PC-3 (cell line): ENCODE results near the gene TRIM10. TPM values are rescaled to one million over a fixed set of nuclear protein-coding genes. Genes with fewer than 3 reads are reported as not detected.

Experiments
- ATAC-seq: fragments of 200-7000 bp; cut with Tn5 transposase; 2 replicates; pipeline ENCODE4 v1.9.1; 2020; ENCODE audit warnings: mild to moderate bottlenecking, moderate library complexity
- BruUV-seq: library from RNA; stranded (reverse); fragments of 400-500 nt; replicated peaks from 2 replicates; lab custom pipeline; 2021; lab: Mats Ljungman, UMichigan
- CTCF ChIA-PET: fragments of 300-600 bp; sonication (Branson Sonifier 250); formaldehyde crosslinking; loops from one replicate; lab custom pipeline; 2022; ENCODE audit warnings: antibody characterized with exemption; lab: Charles Lee
- POLR2A ChIA-PET: fragments of 300-600 bp; sonication (Branson Sonifier 250); formaldehyde crosslinking; loops from one replicate; lab custom pipeline; 2022; ENCODE audit warnings: antibody characterized with exemption; ENCODE audit not compliant: unreplicated experiment; lab: Charles Lee
- DNase-seq: peaks from one replicate; pipeline ENCODE4 v3.0.0-alpha.2; 2015
- H2AFZ ChIP-seq: fragments of 300-600 bp; sonication (generic); 2 replicates; pipeline ENCODE4 v1.6.0; 2016; ENCODE audit warnings: antibody characterized with exemption, low read length
- H3F3A ChIP-seq: fragments of 300-600 bp; sonication (generic); one replicate; pipeline ENCODE4 v1.6.0; 2017; ENCODE audit warnings: antibody characterized with exemption, low read length, control low read depth, mild to moderate bottlenecking; ENCODE audit not compliant: unreplicated experiment
- H3K27ac ChIP-seq: fragments of 300-600 bp; sonication (generic); 2 replicates; pipeline ENCODE4 v1.5.1; 2016; ENCODE audit warnings: mild to moderate bottlenecking, low read length
- H3K27me3 ChIP-seq: fragments of 300-600 bp; sonication (generic); 2 replicates; pipeline ENCODE4 v1.6.1; 2016; ENCODE audit warnings: low read length, mixed read lengths
- H3K36me3 ChIP-seq: fragments of 300-600 bp; sonication (generic); 2 replicates; pipeline ENCODE4 v1.6.1; 2016; ENCODE audit warnings: low read depth, mixed run types, low read length, mixed read lengths
- H3K4me1 ChIP-seq: fragments of 300-600 bp; sonication (generic); 2 replicates; pipeline ENCODE4 v1.5.1; 2016; ENCODE audit warnings: low read length; ENCODE audit not compliant: insufficient read depth
- H3K4me2 ChIP-seq: fragments of 300-600 bp; sonication (generic); 2 replicates; pipeline ENCODE4 v1.6.0; 2016; ENCODE audit warnings: low read length
- H3K4me3 ChIP-seq: fragments of 300-600 bp; sonication (generic); 2 replicates; pipeline ENCODE4 v1.5.1; 2016; ENCODE audit warnings: mild to moderate bottlenecking, low read length, mixed read lengths
- H3K79me2 ChIP-seq: fragments of 300-600 bp; sonication (generic); 2 replicates; pipeline ENCODE4 v1.6.1; 2017; ENCODE audit warnings: low read length, mixed read lengths
- H3K9ac ChIP-seq: fragments of 300-600 bp; sonication (generic); 2 replicates; pipeline ENCODE4 v1.6.0; 2016; ENCODE audit warnings: mild to moderate bottlenecking, low read length
- H3K9me2 ChIP-seq: fragments of 300-600 bp; sonication (generic); replicated peaks from 2 replicates; pipeline ENCODE4 v1.6.1; 2016; ENCODE audit warnings: mixed run types, low read length, mixed read lengths
- H3K9me3 ChIP-seq: fragments of 300-600 bp; sonication (generic); 2 replicates; pipeline ENCODE4 v1.6.1; 2016; ENCODE audit warnings: low read length, mixed read lengths
- H4K20me1 ChIP-seq: fragments of 300-600 bp; sonication (generic); 2 replicates; pipeline ENCODE4 v1.6.1; 2016; ENCODE audit warnings: low read length, mixed read lengths
- CTCF ChIP-seq: fragments of 300-600 bp; sonication (generic); conservative IDR thresholded peaks from 2 replicates; pipeline ENCODE4 v1.5.1; 2017; ENCODE audit warnings: antibody characterized with exemption, low read depth, mild to moderate bottlenecking, low read length
- EZH2 ChIP-seq: fragments of 300-600 bp; sonication (generic); IDR thresholded peaks from one replicate; pipeline ENCODE4 v1.6.1; 2017; ENCODE audit warnings: antibody characterized with exemption, mild to moderate bottlenecking, low read length; ENCODE audit not compliant: unreplicated experiment
- EZH2phosphoT487 ChIP-seq: fragments of 300-600 bp; sonication (generic); IDR thresholded peaks from 2 replicates; pipeline ENCODE4 v1.6.1; 2018; ENCODE audit warnings: mild to moderate bottlenecking, antibody characterized with exemption, low read length, borderline replicate concordance
- intact Hi-C: fragments of 100-400 bp; cut with micrococcal nuclease; formaldehyde crosslinking; loops from 2 replicates; pipeline ENCODE4 v1.9.0; 2023
- total RNA-seq: library from RNA; depleted of rRNA; stranded (reverse); fragments of >200 nt; gene quantifications from 2 replicates; pipeline ENCODE4 v1.2.3, GENCODE V29; 2014

The TRIM10 gene
- total RNA-seq, 1 experiment from 2014 or later: not detected

- Histone ChIP-seq H3K4me1 (no peaks in the 10 kb centered on the region), H3K9me3 (no peaks in the 10 kb centered on the region), H3F3A (no peaks in the 10 kb centered on the region), H3K9ac (no peak overlapping the region), H4K20me1 (no peaks in the 10 kb centered on the region), H2AFZ (no peak overlapping the region), H3K36me3 (peaks cover 49% of the 10 kb centered on the region), H3K4me2 (no peak overlapping the region), H3K27ac (no peak overlapping the region), H3K79me2 (no peaks in the 10 kb centered on the region), H3K4me3 (no peak overlapping the region), H3K9me2 (no peaks in the 10 kb centered on the region), H3K27me3 (no peaks in the 10 kb centered on the region)
- no peak for DNase-seq
- intact Hi-C loops: no loop called here
- ATAC-seq: no peak
- no peak for TF ChIP-seq EZH2phosphoT487
- no peak for TF ChIP-seq EZH2
- TF ChIP-seq CTCF: no peak
- BruUV-seq: no TSS peak
- ChIA-PET POLR2A (no interaction called here), CTCF (no interaction called here)
Observed at GRCh38 chr6:30194797-30195690, 34.0 kb upstream of the TRIM10 start.

DNA sequence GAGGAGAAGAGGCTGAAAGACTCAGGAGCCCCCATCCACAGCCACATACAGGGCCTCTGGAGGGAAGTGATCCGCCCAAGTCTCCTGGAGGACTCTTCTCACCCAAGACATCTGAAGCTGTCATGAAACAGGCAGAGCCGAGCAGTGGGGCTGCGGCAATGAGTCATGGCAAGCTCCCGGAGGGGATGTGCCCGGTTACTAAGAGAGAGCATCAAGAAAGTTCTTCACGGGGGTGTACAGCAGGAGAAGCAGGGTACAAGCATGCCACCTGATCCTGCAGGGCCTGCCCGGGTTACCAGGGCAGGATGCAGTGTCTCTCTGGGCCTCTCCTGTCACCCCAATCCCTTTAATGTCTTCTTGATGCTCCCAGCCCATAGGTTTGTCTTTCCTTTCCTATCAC lies 31.1 kb upstream of the TRIM10 start:
- intact Hi-C loops: no loop called here
- Histone ChIP-seq H3K79me2 (no peaks in the 10 kb centered on the region), H3K4me2 (no peak overlapping the region), H3K9ac (no peak overlapping the region), H3K4me1 (no peaks in the 10 kb centered on the region), H3K36me3 (peaks cover 47% of the 10 kb centered on the region), H3K4me3 (no peak overlapping the region), H2AFZ (no peak overlapping the region), H4K20me1 (no peaks in the 10 kb centered on the region), H3K9me2 (no peaks in the 10 kb centered on the region), H3K27ac (no peak overlapping the region), H3F3A (no peaks in the 10 kb centered on the region), H3K9me3 (no peaks in the 10 kb centered on the region), H3K27me3 (no peaks in the 10 kb centered on the region)
- no peak for TF ChIP-seq EZH2
- TF ChIP-seq EZH2phosphoT487: no peak
- no peak for TF ChIP-seq CTCF
- BruUV-seq: no TSS peak
- CTCF ChIA-PET: no interaction called here
- DNase-seq: no peak
- POLR2A ChIA-PET: no interaction called here
- no peak for ATAC-seq

- no peak overlapping the region for H3K4me2 ChIP-seq
- H3K4me3 ChIP-seq: no peak overlapping the region
- H3K9me2 ChIP-seq: no peaks in the 10 kb centered on the region
- no peak overlapping the region for H2AFZ ChIP-seq
- no peaks in the 10 kb centered on the region for H3F3A ChIP-seq
- H4K20me1 ChIP-seq: no peaks in the 10 kb centered on the region
- no peak for ATAC-seq
- H3K9me3 ChIP-seq: no peaks in the 10 kb centered on the region
- TF ChIP-seq CTCF (no peak), EZH2phosphoT487 (no peak), EZH2 (no peak)
- no peaks in the 10 kb centered on the region for H3K79me2 ChIP-seq
- POLR2A ChIA-PET: no interaction called here
- peaks cover 38% of the 10 kb centered on the region for H3K36me3 ChIP-seq
- CTCF ChIA-PET: no interaction called here
- intact Hi-C loops: no loop called here
- H3K9ac ChIP-seq: no peak overlapping the region
- no peaks in the 10 kb centered on the region for H3K4me1 ChIP-seq
- no TSS peak for BruUV-seq
- H3K27ac ChIP-seq: no peak overlapping the region
- no peak for DNase-seq
- H3K27me3 ChIP-seq: no peaks in the 10 kb centered on the region
Observed at GRCh38 chr6:30188541-30188940, 27.5 kb upstream of the TRIM10 start.
